CD4-positive, alpha-beta T cell (primary cell): ENCODE results near the gene NT5C2. TPM values are rescaled to one million over a fixed set of nuclear protein-coding genes. Genes with fewer than 3 reads are reported as not detected.

ENCODE experiments used
- ATAC-seq: fragments of 200-7000 bp; cut with Tn5 transposase; one replicate; pipeline ENCODE4 v1.10.0; 2022; ENCODE audit warnings: mild to moderate bottlenecking; ENCODE audit not compliant: poor library complexity
- CTCF ChIA-PET: fragments of 350-600 bp; sonication (Branson Sonifier 250); formaldehyde crosslinking; loops from one replicate; lab custom pipeline; 2021; ENCODE audit warnings: antibody characterized with exemption, inconsistent platforms; lab: Charles Lee
- POLR2A ChIA-PET: fragments of 350-600 bp; sonication (Branson Sonifier 250); formaldehyde crosslinking; loops from one replicate; lab custom pipeline; 2021; ENCODE audit warnings: antibody characterized with exemption, inconsistent platforms; lab: Charles Lee
- DNase-seq, 14 experiments: peaks; one replicate each; pipeline ENCODE4 v3.0.0-alpha.2; 2013 to 2020; ENCODE audit warnings: mixed read lengths in 2 of 14
- H3K27ac ChIP-seq, 2 donors: one replicate each; pipeline versions ENCODE4 v1.5.1 to v1.7.0; 2013; ENCODE audit warnings: low read length in 2 of 2, low read depth in 1 of 2, mild to moderate bottlenecking in 1 of 2
- H3K27me3 ChIP-seq, 2 experiments: 1 replicate in 1 of 2; 2 replicates in 1 of 2; pipeline versions ENCODE4 v1.6.1 to v1.7.0; 2013; ENCODE audit warnings: low read length in 2 of 2, control low read depth in 1 of 2, mild to moderate bottlenecking in 1 of 2, moderate library complexity in 1 of 2; ENCODE audit not compliant: insufficient read depth in 2 of 2, control insufficient read depth in 1 of 2
- H3K36me3 ChIP-seq: one replicate; pipeline ENCODE4 v1.6.1; 2013; ENCODE audit warnings: low read length, control low read depth; ENCODE audit not compliant: insufficient read depth
- H3K4me1 ChIP-seq: one replicate; pipeline ENCODE4 v1.6.1; 2013; ENCODE audit warnings: low read length, control low read depth; ENCODE audit not compliant: insufficient read depth
- H3K4me3 ChIP-seq: one replicate; pipeline ENCODE4 v1.5.1; 2013; ENCODE audit warnings: mild to moderate bottlenecking, low read length, moderate library complexity
- H3K9me3 ChIP-seq, 2 experiments: 1 replicate in 1 of 2; 2 replicates in 1 of 2; pipeline versions ENCODE4 v1.6.1 to v1.7.0; 2013; ENCODE audit warnings: low read length in 2 of 2, mild to moderate bottlenecking in 2 of 2, control low read depth in 1 of 2, moderate library complexity in 1 of 2; ENCODE audit not compliant: control insufficient read depth in 1 of 2, insufficient read depth in 1 of 2
- H3K27ac Mint-ChIP-seq: one replicate; pipeline ENCODE4 v1.8.0; 2020; ENCODE audit warnings: mixed read lengths
- H3K27me3 Mint-ChIP-seq: one replicate; pipeline ENCODE4 v1.8.0; 2021; ENCODE audit warnings: mixed read lengths
- H3K36me3 Mint-ChIP-seq: one replicate; pipeline ENCODE4 v1.8.0; 2021; ENCODE audit warnings: low read depth, mixed read lengths
- H3K4me1 Mint-ChIP-seq: one replicate; pipeline ENCODE4 v1.8.0; 2021; ENCODE audit warnings: low read depth, mixed read lengths
- H3K4me3 Mint-ChIP-seq: one replicate; pipeline ENCODE4 v1.8.0; 2020; ENCODE audit warnings: mild to moderate bottlenecking, mixed read lengths
- H3K9me3 Mint-ChIP-seq: one replicate; pipeline ENCODE4 v1.8.0; 2020; ENCODE audit warnings: mixed read lengths
- intact Hi-C, 2 experiments: fragments of 100-400 bp; cut with DNase I in 1 of 2; cut with micrococcal nuclease in 1 of 2; formaldehyde crosslinking; loops; one replicate each; pipeline versions ENCODE4 v1.15.1 to v1.9.0; 2023 to 2025; cut with DNase I, micrococcal nuclease
- total RNA-seq, 174 experiments: library from RNA in 2 of 174; stranded (reverse) in 2 of 174; gene quantifications; one replicate each; pipeline ENCODE4 v1.2.3 and lab custom pipeline; 2021 to 2026
- TF ChIP-seq, protein P1 (sequence below): fragments of 200-600 bp; IDR thresholded peaks from one replicate; pipeline ENCODE4 v1.8.0; 2022; ENCODE audit warnings: antibody characterized with exemption, mild to moderate bottlenecking

Gene NT5C2
- total RNA-seq, 2 experiments from 2014 or later = 43.2 to 47.8 TPM

DNA sequence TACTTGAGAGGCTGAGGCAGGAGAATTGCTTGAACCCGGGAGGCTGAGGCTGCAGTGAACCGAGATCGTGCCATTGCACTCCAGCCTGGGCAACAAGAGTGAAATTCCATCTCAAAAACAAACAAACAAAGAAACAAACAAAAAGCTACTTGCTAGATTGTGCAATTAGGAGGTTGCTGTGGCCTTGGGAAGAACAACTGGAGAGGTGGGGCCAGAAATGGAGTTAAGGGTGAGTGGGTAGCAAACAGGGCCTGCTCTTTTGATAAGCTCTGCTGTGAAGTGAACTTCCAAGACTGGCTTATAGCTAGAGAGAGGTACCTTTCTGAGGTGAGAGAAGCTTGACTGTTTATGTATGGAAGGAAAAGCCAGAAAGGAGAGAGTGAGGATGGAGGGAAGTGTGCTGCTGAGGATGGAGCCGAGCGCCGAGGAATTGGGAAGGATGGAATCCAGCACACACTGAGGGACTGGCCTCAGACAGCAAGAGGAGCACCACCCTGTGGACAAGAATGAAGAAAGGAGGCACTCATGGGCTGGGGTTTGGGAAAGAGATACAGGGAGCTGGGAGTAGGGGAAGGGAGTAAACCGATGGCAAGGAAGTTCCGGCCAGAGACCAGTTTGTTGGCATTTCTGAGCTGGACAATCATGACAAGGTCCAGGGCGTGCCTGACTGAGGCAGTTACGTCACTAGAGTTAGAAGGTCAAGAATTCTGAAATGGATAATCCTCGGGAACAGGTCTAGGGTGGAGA lies 45.6 kb upstream of the NT5C2 start:
- no peak overlapping the region for H3K27ac ChIP-seq
- Mint-ChIP-seq H3K27ac (no peak overlapping the region), H3K9me3 (no peaks in the 10 kb centered on the region), H3K27me3 (no peaks in the 10 kb centered on the region), H3K36me3 (no peaks in the 10 kb centered on the region), H3K4me1 (peaks cover 6% of the 10 kb centered on the region), H3K4me3 (no peak overlapping the region)
- no peaks in the 10 kb centered on the region for H3K27me3 ChIP-seq
- ChIA-PET CTCF (interaction anchor here (0.7 kb wide), 1 partner anchor 29 kb away, joined by 3 read pairs; no protein-coding TSS in a partner anchor), POLR2A (no interaction called here)
- no peaks in the 10 kb centered on the region for H3K36me3 ChIP-seq
- intact Hi-C loops = loop anchor here in 1 of 2 experiments (10.0 kb wide), 1 partner anchor 104 kb away; no protein-coding TSS in a partner anchor
- no peaks in the 10 kb centered on the region for H3K9me3 ChIP-seq
- ATAC-seq (no peak), DNase-seq (no peak)
- H3K4me1 ChIP-seq = peaks cover 5% of the 10 kb centered on the region
- H3K4me3 ChIP-seq = no peak overlapping the region
- TF ChIP-seq, protein P1, sequence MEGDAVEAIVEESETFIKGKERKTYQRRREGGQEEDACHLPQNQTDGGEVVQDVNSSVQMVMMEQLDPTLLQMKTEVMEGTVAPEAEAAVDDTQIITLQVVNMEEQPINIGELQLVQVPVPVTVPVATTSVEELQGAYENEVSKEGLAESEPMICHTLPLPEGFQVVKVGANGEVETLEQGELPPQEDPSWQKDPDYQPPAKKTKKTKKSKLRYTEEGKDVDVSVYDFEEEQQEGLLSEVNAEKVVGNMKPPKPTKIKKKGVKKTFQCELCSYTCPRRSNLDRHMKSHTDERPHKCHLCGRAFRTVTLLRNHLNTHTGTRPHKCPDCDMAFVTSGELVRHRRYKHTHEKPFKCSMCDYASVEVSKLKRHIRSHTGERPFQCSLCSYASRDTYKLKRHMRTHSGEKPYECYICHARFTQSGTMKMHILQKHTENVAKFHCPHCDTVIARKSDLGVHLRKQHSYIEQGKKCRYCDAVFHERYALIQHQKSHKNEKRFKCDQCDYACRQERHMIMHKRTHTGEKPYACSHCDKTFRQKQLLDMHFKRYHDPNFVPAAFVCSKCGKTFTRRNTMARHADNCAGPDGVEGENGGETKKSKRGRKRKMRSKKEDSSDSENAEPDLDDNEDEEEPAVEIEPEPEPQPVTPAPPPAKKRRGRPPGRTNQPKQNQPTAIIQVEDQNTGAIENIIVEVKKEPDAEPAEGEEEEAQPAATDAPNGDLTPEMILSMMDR = no peak

DNA sequence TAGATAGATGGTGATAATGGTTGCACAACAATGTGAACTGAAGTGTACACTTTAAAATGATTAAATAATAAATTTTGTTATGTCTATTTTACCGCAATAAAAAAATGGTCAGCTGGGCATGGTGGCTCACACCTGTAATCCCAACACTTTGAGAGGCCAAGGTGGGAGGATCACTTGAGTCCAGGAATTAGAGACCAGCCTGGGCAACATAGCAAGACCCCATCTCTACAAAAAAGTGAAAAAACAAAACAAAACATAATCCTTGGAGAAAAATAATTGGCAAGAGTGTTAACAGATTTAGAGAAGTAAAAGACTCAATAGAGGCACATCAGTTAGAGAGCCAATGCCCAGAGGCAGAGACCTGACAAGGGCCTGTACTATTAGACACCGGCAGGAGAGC lies 42.7 kb upstream of the NT5C2 start:
- Mint-ChIP-seq H3K27me3 (no peaks in the 10 kb centered on the region), H3K36me3 (no peaks in the 10 kb centered on the region), H3K27ac (no peak overlapping the region), H3K4me1 (peaks cover 6% of the 10 kb centered on the region), H3K4me3 (no peak overlapping the region), H3K9me3 (no peaks in the 10 kb centered on the region)
- Histone ChIP-seq H3K27ac (no peak overlapping the region), H3K27me3 (no peaks in the 10 kb centered on the region), H3K36me3 (no peaks in the 10 kb centered on the region), H3K9me3 (no peaks in the 10 kb centered on the region), H3K4me3 (no peak overlapping the region), H3K4me1 (peaks cover 5% of the 10 kb centered on the region)
- TF ChIP-seq, protein P1 = no peak
- ATAC-seq (no peak), DNase-seq (no peak)
- intact Hi-C loops = loop anchor here in 1 of 2 experiments (10.0 kb wide), 1 partner anchor 101 kb away; no protein-coding TSS in a partner anchor
- ChIA-PET POLR2A (no interaction called here), CTCF (interaction anchor here (0.7 to 1.1 kb wide), 2 partner anchors 9 to 127 kb away, joined by 4 to 7 read pairs; no protein-coding TSS in a partner anchor)

DNA sequence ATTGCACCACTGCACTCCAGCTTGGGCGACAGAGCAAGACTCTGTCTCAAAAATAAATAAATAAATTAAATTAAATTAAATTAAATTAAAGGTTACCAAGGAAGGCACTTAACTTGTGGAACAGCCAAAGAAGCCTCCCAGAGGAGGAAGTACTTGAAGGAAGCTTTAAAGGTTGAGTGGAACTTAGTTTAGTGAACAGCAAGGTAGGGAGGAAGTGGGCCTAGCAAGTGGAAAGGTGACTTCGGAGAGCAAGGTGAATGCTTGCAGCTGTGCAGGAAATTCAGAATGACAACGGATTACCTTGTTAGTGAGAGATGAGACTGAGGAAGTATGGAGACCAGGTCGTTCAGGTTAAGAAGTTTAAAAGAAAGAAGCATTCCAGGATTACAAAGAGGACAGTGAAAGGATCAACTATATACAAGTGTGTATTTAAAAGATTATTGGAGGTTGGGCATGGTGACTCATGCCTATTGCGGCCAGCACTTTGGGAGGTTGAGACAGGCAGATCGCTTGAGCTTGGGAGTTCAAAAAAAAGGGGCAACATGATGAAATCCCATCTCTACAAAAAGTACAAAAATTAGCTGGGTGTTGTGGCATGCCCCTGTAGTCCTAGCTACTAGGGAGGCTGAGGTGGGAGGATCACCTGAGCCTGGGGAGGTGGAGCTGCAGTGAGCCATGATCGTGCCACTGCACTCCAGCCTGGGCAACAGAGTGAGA lies 39.9 kb upstream of the NT5C2 start:
- Mint-ChIP-seq H3K4me1 (no peaks in the 10 kb centered on the region), H3K9me3 (no peaks in the 10 kb centered on the region), H3K4me3 (no peak overlapping the region), H3K27me3 (no peaks in the 10 kb centered on the region), H3K36me3 (no peaks in the 10 kb centered on the region), H3K27ac (no peak overlapping the region)
- POLR2A ChIA-PET = no interaction called here
- H3K9me3 ChIP-seq = no peaks in the 10 kb centered on the region
- TF ChIP-seq, protein P1 = no peak
- ATAC-seq (no peak), DNase-seq (no peak)
- no peaks in the 10 kb centered on the region for H3K4me1 ChIP-seq
- H3K36me3 ChIP-seq = no peaks in the 10 kb centered on the region
- no peaks in the 10 kb centered on the region for H3K27me3 ChIP-seq
- intact Hi-C loops = loop anchor here in 1 of 2 experiments (10.0 kb wide), 1 partner anchor 98 kb away; no protein-coding TSS in a partner anchor
- H3K27ac ChIP-seq = no peak overlapping the region
- H3K4me3 ChIP-seq = no peak overlapping the region
- CTCF ChIA-PET = no interaction called here
